Aorta (tissue), 5 donors: ENCODE results near the gene YIF1A. TPM values are rescaled to one million over a fixed set of nuclear protein-coding genes. Genes with fewer than 3 reads are reported as not detected.
"Not testable (repeated sequence)": the region's sequence is repeated elsewhere in the genome, so short reads cannot be mapped to it uniquely, and the experiment has no call there.

Source experiments
- ATAC-seq: fragments of 200-7000 bp; cut with Tn5 transposase; one replicate; pipeline ENCODE4 v1.9.1; 2022; ENCODE audit warnings: moderate library complexity; ENCODE audit not compliant: low FRiP score
- DNase-seq, 2 donors: peaks; one replicate each; pipeline ENCODE4 v3.0.0-alpha.2; 2020
- H3K27ac ChIP-seq, 2 donors: one replicate each; pipeline ENCODE4 v1.5.1; 2013; ENCODE audit warnings: low read length in 2 of 2, mild to moderate bottlenecking in 2 of 2, moderate library complexity in 2 of 2, control low read depth in 1 of 2, inconsistent platforms in 1 of 2, low read depth in 1 of 2
- H3K27me3 ChIP-seq, 2 donors: one replicate each; pipeline ENCODE4 v1.6.1; 2013; ENCODE audit warnings: control low read depth in 1 of 2, low read length in 1 of 2, mild to moderate bottlenecking in 1 of 2, moderate library complexity in 1 of 2; ENCODE audit not compliant: insufficient read depth in 2 of 2, control insufficient read depth in 1 of 2
- H3K36me3 ChIP-seq, 2 donors: one replicate each; pipeline ENCODE4 v1.6.1; 2013; ENCODE audit warnings: control low read depth in 1 of 2, low read length in 1 of 2, mild to moderate bottlenecking in 1 of 2; ENCODE audit not compliant: insufficient read depth in 2 of 2, control insufficient read depth in 1 of 2
- H3K4me1 ChIP-seq, 2 donors: one replicate each; pipeline ENCODE4 v1.6.1; 2013; ENCODE audit warnings: low read length in 2 of 2, control low read depth in 1 of 2, mild to moderate bottlenecking in 1 of 2, moderate library complexity in 1 of 2; ENCODE audit not compliant: insufficient read depth in 2 of 2, control insufficient read depth in 1 of 2
- H3K4me3 ChIP-seq, 2 donors: one replicate each; pipeline ENCODE4 v1.5.1; 2013; ENCODE audit warnings: low read length in 2 of 2, control low read depth in 1 of 2, mild to moderate bottlenecking in 1 of 2
- H3K9me3 ChIP-seq: one replicate; pipeline ENCODE4 v1.6.1; 2013; ENCODE audit warnings: mild to moderate bottlenecking, low read length; ENCODE audit not compliant: control insufficient read depth
- WGBS, 2 donors: extraction: QIAGEN DNeasy Blood & Tissue Kit; methylation state at CpG; one replicate each; pipeline ENCODE4 v1.1.7; 2013; 5-methylcytosine and 5-hydroxymethylcytosine counted together
- intact Hi-C, 2 donors: fragments of 100-400 bp; cut with DNase I; formaldehyde crosslinking; loops; one replicate each; pipeline versions ENCODE4 v1.14.2 to v1.15.0; 2022
- polyA plus RNA-seq, 2 donors: library from polyadenylated mRNA; stranded (reverse); fragments of 200-250 nt; gene quantifications; one replicate each; pipeline ENCODE4 v1.2.3, GENCODE V29; 2013
- total RNA-seq, 2 donors: library from RNA; stranded (reverse); fragmentation: NEBNext Ultra II Directional; extraction: Animal tissue kit (Norgen Biotek cat#: 25700); gene quantifications; one replicate each; pipeline ENCODE4 v1.2.1, GENCODE V29; 2021
- donor health status: healthy with polysubstance abuse.
- donor health status: Bipolar disorder and iron deficiency.
- donor health status: DM: no; HTN: no; CAD: no.
- donor health status: DM: no; HTN: no; CAD: no.
- donor health status: DM: yes; HTN: yes; CAD: no.

Gene YIF1A
- total and polyA plus RNA-seq, 4 donors, result 73.2 to 109 (median 75.8) TPM

DNA sequence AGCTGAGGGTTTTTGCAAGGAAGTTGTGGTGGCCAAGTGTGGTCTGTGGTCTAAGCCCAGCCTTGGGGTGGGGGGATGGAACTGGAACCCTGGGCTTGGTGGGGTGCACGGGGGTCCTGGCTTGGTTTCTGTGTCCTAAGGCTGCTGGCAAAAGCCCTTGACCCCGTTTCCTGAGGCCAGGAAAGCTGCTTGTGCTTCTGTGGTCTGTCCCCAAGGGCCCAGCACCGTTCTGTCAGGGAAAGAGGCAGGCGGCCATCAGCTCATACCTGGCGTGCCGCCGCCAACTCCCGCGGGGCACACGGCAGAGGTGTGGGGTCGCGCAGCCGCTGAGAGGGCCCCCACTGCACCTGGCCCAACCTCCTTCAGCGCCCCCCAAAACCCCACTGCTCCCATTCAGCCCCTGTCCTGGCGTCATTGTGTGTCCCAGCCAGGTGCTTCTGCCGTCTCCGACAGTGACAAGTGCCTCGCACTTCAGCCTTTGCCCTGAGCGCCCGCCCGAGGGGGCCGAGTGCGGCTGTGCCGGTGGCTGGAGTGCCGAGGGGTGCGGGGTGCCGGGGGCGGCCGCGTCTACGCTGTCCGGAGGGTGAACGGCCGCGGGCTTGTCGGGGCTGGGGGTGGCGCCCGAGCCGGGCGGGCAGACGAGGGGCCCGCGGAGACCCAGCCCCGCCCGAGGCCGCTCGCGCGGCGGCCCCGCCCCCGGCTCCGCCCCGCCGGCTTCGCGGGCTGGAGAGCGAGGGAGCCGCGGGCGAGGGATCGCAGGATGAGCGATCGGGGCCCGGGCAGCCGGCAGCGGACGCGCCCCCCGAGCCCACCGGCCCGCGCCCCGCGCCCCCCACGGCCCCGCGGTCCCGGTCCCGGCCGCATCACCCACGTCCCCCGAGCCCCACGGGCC lies 11.2 kb downstream of the YIF1A start, which contains the start of gene CNIH2:
TSS of gene CNIH2 (plus strand) at position 705 of the 892 bp plus-strand sequence. CDS start 282 bp downstream, outside the sequence.
- H3K27me3 ChIP-seq, result no peaks in the 10 kb centered on the region
- H3K36me3 ChIP-seq, result peaks cover 2 to 6% of the 10 kb centered on the region in 2 donors
- H3K27ac ChIP-seq, result no peak within 1 kb of the TSS
- DNase-seq, result no peak
- no peak within 1 kb of the TSS for H3K4me3 ChIP-seq
- no peaks in the 10 kb centered on the region for H3K9me3 ChIP-seq
- ATAC-seq, result no peak
- 7 to 9% methylated on average over 60 to 84 of the region's 84 CpGs for WGBS, 2 donors
- H3K4me1 ChIP-seq, result no peaks in the 10 kb centered on the region
- intact Hi-C loops, result no loop called here

- intact Hi-C loops, H3K27me3 ChIP-seq, ATAC-seq, H3K4me1 ChIP-seq, H3K9me3 ChIP-seq, H3K4me3 ChIP-seq, H3K27ac ChIP-seq, DNase-seq: not testable (repeated sequence)
- peaks cover 2 to 10% of the 10 kb centered on the region in 2 donors for H3K36me3 ChIP-seq
- 70 to 80% methylated on average over 4 of the region's 4 CpGs for WGBS, 2 donors
These were observed 11.9 kb downstream of the YIF1A start for GRCh38 chr11:66277064-66277463.

DNA sequence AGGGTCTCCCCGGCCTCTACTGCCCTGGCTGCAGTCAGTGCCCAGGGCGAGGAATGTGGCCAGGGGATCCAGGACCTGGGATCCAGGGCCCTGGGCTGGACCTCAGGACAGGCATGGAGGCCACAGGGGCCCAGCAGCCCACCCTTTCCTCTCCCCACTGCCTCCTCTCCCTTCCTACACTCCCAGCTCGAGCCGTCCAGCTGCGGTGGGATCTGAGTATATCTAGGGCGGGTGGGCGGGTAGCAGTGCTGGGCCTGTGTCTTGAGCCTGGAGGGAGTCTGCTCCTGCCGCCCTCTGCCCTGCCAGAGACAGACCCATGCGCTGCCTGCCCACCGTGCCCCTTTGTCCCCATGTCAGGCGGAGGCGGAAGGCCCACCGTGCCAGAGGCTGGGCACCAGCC lies 12.3 kb downstream of the YIF1A start:
- intact Hi-C loops, ATAC-seq: not testable (repeated sequence)
- 67 to 77% methylated on average over 5 to 13 of the region's 13 CpGs for WGBS, 2 donors

DNA sequence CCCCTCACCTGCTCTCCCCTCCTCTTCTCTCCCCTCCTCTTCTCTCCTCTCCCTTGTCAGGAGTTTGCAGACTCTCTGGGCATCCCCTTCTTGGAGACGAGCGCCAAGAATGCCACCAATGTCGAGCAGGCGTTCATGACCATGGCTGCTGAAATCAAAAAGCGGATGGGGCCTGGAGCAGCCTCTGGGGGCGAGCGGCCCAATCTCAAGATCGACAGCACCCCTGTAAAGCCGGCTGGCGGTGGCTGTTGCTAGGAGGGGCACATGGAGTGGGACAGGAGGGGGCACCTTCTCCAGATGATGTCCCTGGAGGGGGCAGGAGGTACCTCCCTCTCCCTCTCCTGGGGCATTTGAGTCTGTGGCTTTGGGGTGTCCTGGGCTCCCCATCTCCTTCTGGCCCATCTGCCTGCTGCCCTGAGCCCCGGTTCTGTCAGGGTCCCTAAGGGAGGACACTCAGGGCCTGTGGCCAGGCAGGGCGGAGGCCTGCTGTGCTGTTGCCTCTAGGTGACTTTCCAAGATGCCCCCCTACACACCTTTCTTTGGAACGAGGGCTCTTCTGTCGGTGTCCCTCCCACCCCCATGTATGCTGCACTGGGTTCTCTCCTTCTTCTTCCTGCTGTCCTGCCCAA lies 12.8 kb downstream of the YIF1A start:
- Histone ChIP-seq H3K27me3 (no peaks in the 10 kb centered on the region), H3K4me1 (no peaks in the 10 kb centered on the region), H3K27ac (no peak overlapping the region), H3K36me3 (peaks cover 2 to 10% of the 10 kb centered on the region in 2 donors), H3K9me3 (no peaks in the 10 kb centered on the region), H3K4me3 (no peak overlapping the region)
- intact Hi-C loops, result no loop called here
- ATAC-seq, result no peak
- 76 to 81% methylated on average over 14 of the region's 14 CpGs for WGBS, 2 donors
- DNase-seq, result no peak

More for the DNA sequence above, 12.3 kb downstream of the YIF1A start:
- not testable (repeated sequence) for H3K4me1 ChIP-seq, DNase-seq, H3K9me3 ChIP-seq, H3K27me3 ChIP-seq, H3K27ac ChIP-seq, H3K4me3 ChIP-seq
- H3K36me3 ChIP-seq, result peaks cover 2 to 10% of the 10 kb centered on the region in 2 donors

DNA sequence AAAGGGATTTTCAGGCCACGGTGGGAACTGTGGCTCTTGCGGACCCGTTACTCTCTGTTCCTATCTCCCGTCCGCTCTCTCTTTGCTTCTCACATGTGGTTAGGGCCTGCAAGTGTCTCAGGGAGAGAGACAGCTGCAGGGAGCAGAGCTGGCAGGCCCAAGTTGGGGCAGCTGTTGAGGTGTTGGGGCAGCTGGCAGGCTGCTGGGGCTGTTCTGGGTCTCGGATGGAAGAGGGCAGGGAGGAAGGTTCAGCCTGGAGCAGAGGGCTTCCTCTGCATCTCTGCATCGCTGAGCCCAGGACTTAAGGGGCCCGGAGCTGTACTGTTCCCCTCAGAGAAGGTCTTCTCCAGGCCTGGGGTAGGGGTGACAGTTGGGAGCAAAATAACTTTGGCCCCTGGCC lies 13.5 kb downstream of the YIF1A start:
- H3K36me3 ChIP-seq, result peaks cover 2 to 10% of the 10 kb centered on the region in 2 donors

DNA sequence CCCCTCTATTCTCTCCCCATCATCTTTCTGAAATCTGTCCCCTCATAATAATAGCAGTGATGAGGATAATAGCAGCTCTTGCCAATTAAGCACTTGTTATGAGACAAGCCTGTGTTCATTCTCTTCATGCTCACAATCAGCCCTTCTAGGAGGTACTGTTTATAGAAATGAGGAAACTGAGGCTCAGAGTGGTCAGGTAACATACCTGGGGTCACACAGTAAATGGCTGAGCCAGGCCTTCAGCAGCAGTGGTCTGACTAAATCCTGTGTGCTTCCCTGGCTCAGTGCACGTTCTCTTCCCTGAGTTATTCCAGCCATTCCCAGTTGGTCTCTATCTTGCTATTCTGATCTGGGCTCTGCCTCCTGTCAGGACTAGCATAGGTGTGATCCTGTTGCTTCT lies 14.7 kb downstream of the YIF1A start:
- intact Hi-C loops, result no loop called here
- H3K27me3 ChIP-seq, result no peaks in the 10 kb centered on the region
- H3K36me3 ChIP-seq, result peaks cover 2 to 10% of the 10 kb centered on the region in 2 donors
- no peaks in the 10 kb centered on the region for H3K9me3 ChIP-seq
- ATAC-seq, result no peak
- no peaks in the 10 kb centered on the region for H3K4me1 ChIP-seq
- no peak overlapping the region for H3K27ac ChIP-seq
- no peak for DNase-seq
- H3K4me3 ChIP-seq, result no peak overlapping the region
- WGBS, 2 donors, result 18 to 50% methylated on average over 1 of the region's 1 CpG

More for the DNA sequence above, 13.5 kb downstream of the YIF1A start:
- intact Hi-C loops, result no loop called here
- no peak overlapping the region for H3K27ac ChIP-seq
- ATAC-seq (no peak), DNase-seq (no peak)
- H3K4me3 ChIP-seq, result no peak overlapping the region
- no peaks in the 10 kb centered on the region for H3K27me3 ChIP-seq
- 87 to 88% methylated on average over 8 of the region's 8 CpGs for WGBS, 2 donors
- H3K4me1 ChIP-seq, result no peaks in the 10 kb centered on the region
- H3K9me3 ChIP-seq, result no peaks in the 10 kb centered on the region

- DNase-seq (no peak), ATAC-seq (no peak)
- no peaks in the 10 kb centered on the region for H3K4me1 ChIP-seq
- H3K4me3 ChIP-seq, result no peak overlapping the region
- no peaks in the 10 kb centered on the region for H3K27me3 ChIP-seq
- intact Hi-C loops, result no loop called here
- peaks cover 2 to 10% of the 10 kb centered on the region in 2 donors for H3K36me3 ChIP-seq
- no peaks in the 10 kb centered on the region for H3K9me3 ChIP-seq
- WGBS, 2 donors, result 80 to 89% methylated on average over 2 of the region's 2 CpGs
- H3K27ac ChIP-seq, result no peak overlapping the region
These were observed 16.3 kb downstream of the YIF1A start for GRCh38 chr11:66272596-66272995.

DNA sequence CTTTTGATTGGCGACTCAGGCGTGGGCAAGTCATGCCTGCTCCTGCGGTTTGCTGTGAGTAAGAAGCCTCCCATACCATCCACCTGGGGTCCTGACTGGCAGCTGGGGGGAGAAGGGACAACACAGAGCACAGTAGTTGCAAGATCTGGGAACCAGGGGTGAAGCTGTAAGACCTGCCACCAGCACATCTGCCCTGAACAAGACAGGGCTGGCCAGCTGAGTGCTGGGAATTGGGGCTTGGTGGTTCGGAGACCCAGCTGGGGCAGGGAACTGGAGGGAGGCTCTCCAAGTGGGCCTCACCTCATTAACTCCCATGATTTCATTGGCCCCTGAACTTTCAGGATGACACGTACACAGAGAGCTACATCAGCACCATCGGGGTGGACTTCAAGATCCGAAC lies 17.1 kb downstream of the YIF1A start:
- Histone ChIP-seq H3K36me3 (peaks cover 2 to 10% of the 10 kb centered on the region in 2 donors), H3K4me3 (no peak overlapping the region), H3K27ac (no peak overlapping the region), H3K9me3 (no peaks in the 10 kb centered on the region), H3K27me3 (no peaks in the 10 kb centered on the region), H3K4me1 (peaks cover 0 to 2% of the 10 kb centered on the region in 2 donors)
- DNase-seq, result no peak
- ATAC-seq, result no peak
- WGBS, 2 donors, result 87 to 89% methylated on average over 7 of the region's 7 CpGs
- intact Hi-C loops, result no loop called here
